K562 (cell line): ENCODE measurements around the gene YPEL2. TPM values are rescaled to one million over a fixed set of nuclear protein-coding genes. Genes with fewer than 3 reads are reported as not detected.

Source experiments
- CBFA2T2 ChIP-seq: fragments of 450-650 bp; conservative IDR thresholded peaks from 2 replicates; pipeline ENCODE4 v1.6.1; 2017; ENCODE audit warnings: mild to moderate bottlenecking
- CTBP1 ChIP-seq: fragments of 450-650 bp; IDR thresholded peaks from 2 replicates; pipeline ENCODE4 v1.6.1; 2016; ENCODE audit warnings: borderline replicate concordance
- E2F1 ChIP-seq: sonication (generic); formaldehyde crosslinking; IDR thresholded peaks from 2 replicates; pipeline ENCODE4 v1.8.1; 2023; ENCODE audit warnings: mild to moderate bottlenecking, missing genetic modification reagents, moderate library complexity
- FOXK1 ChIP-seq: sonication (generic); formaldehyde crosslinking; IDR thresholded peaks from 2 replicates; pipeline ENCODE4 v1.8.0; 2022; ENCODE audit warnings: missing genetic modification reagents, mild to moderate bottlenecking, borderline replicate concordance
- HCFC1 ChIP-seq: IDR thresholded peaks from 2 replicates; pipeline ENCODE4 v1.6.1; 2012; ENCODE audit warnings: low read depth, low read length, improper control_type of control experiment
- KDM2B ChIP-seq: fragments of 250-450 bp; sonication (Bioruptor Pico); IDR thresholded peaks from 2 replicates; pipeline ENCODE4 v1.8.0; 2021; ENCODE audit warnings: mild to moderate bottlenecking, moderate library complexity
- MCM2 ChIP-seq: fragments of 450-650 bp; IDR thresholded peaks from 2 replicates; pipeline ENCODE4 v1.6.1; 2017; ENCODE audit warnings: low read depth, mild to moderate bottlenecking
- MYNN ChIP-seq, 2 experiments: sonication (generic); formaldehyde crosslinking in 1 of 2; IDR thresholded peaks; 2 replicates each; pipeline versions ENCODE4 v1.5.0 to v1.6.1; 2016 to 2020; ENCODE audit warnings: antibody characterized with exemption in 1 of 2, missing genetic modification reagents in 1 of 2
- NR1H2 ChIP-seq: sonication (generic); formaldehyde crosslinking; IDR thresholded peaks from 2 replicates; pipeline ENCODE4 v1.4.0; 2020; ENCODE audit warnings: mild to moderate bottlenecking, missing genetic modification reagents
- PBX2 ChIP-seq, 2 experiments: IDR thresholded peaks in 1 of 2; conservative IDR thresholded peaks in 1 of 2; 2 replicates each; pipeline ENCODE4 v1.6.1; 2016; ENCODE audit warnings: low read depth in 2 of 2, mild to moderate bottlenecking in 1 of 2, missing compliant biosample characterization in 1 of 2, missing genetic modification characterization in 1 of 2, moderate library complexity in 1 of 2
- PRPF4 ChIP-seq: fragments of 200-400 bp; formaldehyde crosslinking; IDR thresholded peaks from one replicate; pipeline ENCODE4 v1.6.1; 2017; ENCODE audit warnings: low read length, low read depth, mild to moderate bottlenecking; ENCODE audit not compliant: insufficient read depth, poor library complexity, severe bottlenecking
- RBM14 ChIP-seq: fragments of 200-400 bp; formaldehyde crosslinking; IDR thresholded peaks from 2 replicates; pipeline ENCODE4 v1.6.1; 2018; ENCODE audit warnings: low read depth, mild to moderate bottlenecking, low read length, moderate library complexity, borderline replicate concordance; ENCODE audit not compliant: insufficient read depth
- SMARCC2 ChIP-seq: fragments of 450-650 bp; IDR thresholded peaks from 2 replicates; pipeline ENCODE4 v1.6.1; 2017; ENCODE audit warnings: antibody characterized with exemption, moderate library complexity, mild to moderate bottlenecking, low read depth
- SOX6 ChIP-seq: fragments of 450-650 bp; IDR thresholded peaks from 2 replicates; pipeline ENCODE4 v1.6.1; 2014; ENCODE audit warnings: mild to moderate bottlenecking
- SRSF9 ChIP-seq: fragments of 200-400 bp; formaldehyde crosslinking; IDR thresholded peaks from 2 replicates; pipeline ENCODE4 v1.6.1; 2017; ENCODE audit warnings: low read depth, low read length, borderline replicate concordance
- TCF3 ChIP-seq: sonication (generic); formaldehyde crosslinking; IDR thresholded peaks from 2 replicates; pipeline ENCODE4 v1.4.0; 2020; ENCODE audit warnings: mild to moderate bottlenecking, missing genetic modification reagents
- TOE1 ChIP-seq, 2 experiments: fragments of 450-650 bp in 1 of 2; sonication (generic) in 1 of 2; formaldehyde crosslinking in 1 of 2; IDR thresholded peaks; 2 replicates each; pipeline versions ENCODE4 v1.7.1 to v1.8.0; 2016 to 2022; ENCODE audit warnings: borderline replicate concordance in 2 of 2, mild to moderate bottlenecking in 2 of 2, antibody characterized with exemption in 1 of 2, inconsistent platforms in 1 of 2, low read depth in 1 of 2, missing genetic modification reagents in 1 of 2, moderate library complexity in 1 of 2
- ZFP36 ChIP-seq: fragments of 150-350 bp; IDR thresholded peaks from 2 replicates; pipeline ENCODE4 v1.6.1; 2018; ENCODE audit warnings: low read length, low read depth; ENCODE audit not compliant: partially characterized antibody
- ZNF197 ChIP-seq: fragments of 200-800 bp; sonication (Bioruptor generic); IDR thresholded peaks from 2 replicates; pipeline ENCODE4 v1.6.1; 2016; ENCODE audit warnings: low read depth, missing genetic modification characterization, missing compliant biosample characterization
- ZNF347 ChIP-seq: fragments of 450-650 bp; formaldehyde crosslinking; IDR thresholded peaks from 2 replicates; pipeline ENCODE4 v1.4.0; 2020; ENCODE audit warnings: low read depth, mild to moderate bottlenecking, moderate library complexity
- ZNF41 ChIP-seq: fragments of 250-450 bp; sonication (Bioruptor Pico); conservative IDR thresholded peaks from 2 replicates; pipeline ENCODE4 v1.4.0; 2020; ENCODE audit warnings: mild to moderate bottlenecking
- ZNF76 ChIP-seq: fragments of 250-450 bp; sonication (Bioruptor Pico); IDR thresholded peaks from 2 replicates; pipeline ENCODE4 v1.4.0; 2020; ENCODE audit warnings: mild to moderate bottlenecking, moderate library complexity, borderline replicate concordance
- polyA plus RNA-seq, 8 experiments: library from polyadenylated mRNA; depleted of rRNA in 4 of 8; stranded (reverse) in 5 of 8; unstranded in 3 of 8; fragments of >200 nt; fragmentation: Nextera tagmentation in 2 of 8; fragmentation: Illumina TruSeq in 1 of 8; extraction: Ambion mirVana in 2 of 8; extraction: Trizol in 1 of 8; gene quantifications; 2 replicates each; pipeline versions ENCODE4 v1.2.1 to v1.2.3, GENCODE V29; 2011 to 2014; ENCODE audit warnings: inconsistent platforms in 1 of 8, missing spikeins in 1 of 8
- total RNA-seq, 7 experiments: library from RNA; depleted of rRNA in 6 of 7; stranded (reverse); fragments of >200 nt in 6 of 7; fragmentation: Illumina TruSeq in 2 of 7; extraction: Trizol in 2 of 7; gene quantifications; 2 replicates each; pipeline versions ENCODE4 v1.2.1 to v1.2.3, GENCODE V29; 2011 to 2021; ENCODE audit warnings: low replicate concordance in 1 of 7
- TF ChIP-seq, protein P1 (sequence below): fragments of 450-650 bp; IDR thresholded peaks from 2 replicates; pipeline ENCODE4 v1.6.1; 2016; ENCODE audit warnings: antibody characterized with exemption

Gene YPEL2
- total and polyA plus RNA-seq, 9 of the 15 experiments (the other 6 are each of a cell fraction or from before 2014, with no cell fraction given) = 0.11 to 2.4 (median 0.47) TPM

DNA sequence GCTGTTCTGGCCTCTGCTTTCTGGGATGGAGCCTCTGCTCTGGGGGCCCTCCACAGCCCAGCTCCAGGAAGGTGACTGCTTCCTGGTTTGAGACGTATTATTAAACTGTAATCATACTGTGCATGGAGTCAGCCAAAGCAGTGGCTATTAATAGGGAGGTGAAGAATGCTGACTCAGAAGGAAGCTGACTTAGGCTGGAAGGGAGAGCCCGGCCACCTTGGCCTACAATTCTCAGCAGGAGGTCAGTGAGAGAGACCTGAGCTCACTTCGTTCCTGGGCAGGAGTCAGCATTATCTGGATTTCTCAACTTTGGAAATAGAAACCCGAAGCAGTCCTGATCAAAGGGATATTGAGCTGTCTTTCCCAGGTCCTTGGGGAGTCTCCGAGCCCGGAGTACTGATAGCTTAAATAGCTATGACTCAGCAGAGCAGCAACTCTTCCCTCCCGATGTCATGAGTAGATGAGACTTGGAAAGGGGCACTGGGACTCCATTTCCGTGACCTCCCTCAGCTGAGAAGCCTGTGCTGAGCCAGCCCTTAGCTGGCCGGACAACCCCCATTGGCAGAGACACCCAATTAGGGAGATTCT lies 91.8 kb downstream of the YPEL2 start (continued):
- TF ChIP-seq ZNF197 (no peak), TOE1 (IDR thresholded peaks at IDR 0.05; ENCODE audit: borderline replicate concordance) (no peak; the same call in 1 of the 2 replicates), TOE1 (CRISPR knock-in tag; IDR thresholded peaks at IDR 0.05; ENCODE audit: borderline replicate concordance, low read depth) (no peak), FOXK1 (no peak), NR1H2 (CRISPR knock-in tag) (no peak), CTBP1 (peak; percentile 45; the same call in 1 of the 2 replicates), E2F1 (CRISPR knock-in tag) (0 out of 2 replicates have a peak, but pooled peaks have one; percentile 57), MCM2 (no peak), ZNF76 (CRISPR knock-in tag) (no peak), SMARCC2 (peak; percentile 77; the same call in 1 of the 2 replicates), HCFC1 (no peak), PRPF4 (no peak), RBM14 (no peak), SRSF9 (no peak), MYNN (IDR thresholded peaks at IDR 0.05) (no peak), MYNN (CRISPR knock-in tag; IDR thresholded peaks at IDR 0.05) (no peak), SOX6 (peak; percentile 52; the same call in 1 of the 2 replicates), ZNF41 (CRISPR knock-in tag) (no peak), CBFA2T2 (no peak), KDM2B (no peak), ZFP36 (no peak), ZNF347 (CRISPR knock-in tag) (no peak), PBX2 (CRISPR knock-in tag; IDR thresholded peaks at IDR 0.05; ENCODE audit: low read depth) (no peak), PBX2 (tag; conservative IDR thresholded peaks at IDR 0.05; ENCODE audit: low read depth) (no peak), TCF3 (peak; percentile 42)
- TF ChIP-seq, protein P1, sequence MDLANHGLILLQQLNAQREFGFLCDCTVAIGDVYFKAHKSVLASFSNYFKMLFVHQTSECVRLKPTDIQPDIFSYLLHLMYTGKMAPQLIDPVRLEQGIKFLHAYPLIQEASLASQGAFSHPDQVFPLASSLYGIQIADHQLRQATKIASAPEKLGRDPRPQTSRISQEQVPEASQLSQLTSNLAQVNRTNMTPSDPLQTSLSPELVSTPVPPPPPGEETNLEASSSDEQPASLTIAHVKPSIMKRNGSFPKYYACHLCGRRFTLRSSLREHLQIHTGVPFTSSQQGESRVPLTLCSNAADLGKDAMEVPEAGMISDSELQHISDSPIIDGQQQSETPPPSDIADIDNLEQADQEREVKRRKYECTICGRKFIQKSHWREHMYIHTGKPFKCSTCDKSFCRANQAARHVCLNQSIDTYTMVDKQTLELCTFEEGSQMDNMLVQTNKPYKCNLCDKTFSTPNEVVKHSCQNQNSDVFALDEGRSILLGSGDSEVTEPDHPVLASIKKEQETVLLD = no peak
